NCI-H1092 (cell line): ENCODE measurements around the gene STX11.
"Not testable (repeated sequence)": the region's sequence is repeated elsewhere in the genome, so short reads cannot be mapped to it uniquely, and the experiment has no call there.

ENCODE experiments used
- DNase-seq: peaks from one replicate; lab custom pipeline; 2025; lab: John Stamatoyannopoulos, UW

STX11 gene

GRCh38 chr6:144177726-144178125 is 27.4 kb downstream of the STX11 start:
- DNase-seq = no peak

- no peak for DNase-seq
Observed at GRCh38 chr6:144178323-144178722, 28.0 kb downstream of the STX11 start.

- no peak for DNase-seq
Observed at GRCh38 chr6:144179237-144179636, 28.9 kb downstream of the STX11 start.

- DNase-seq = no peak
Observed at GRCh38 chr6:144179828-144180227, 29.5 kb downstream of the STX11 start.

- not testable (repeated sequence) for DNase-seq
Observed at GRCh38 chr6:144180354-144180753, 30.0 kb downstream of the STX11 start.

GRCh38 chr6:144181639-144182038 is 31.3 kb downstream of the STX11 start:
- no peak for DNase-seq

- DNase-seq = not testable (repeated sequence)
Observed at GRCh38 chr6:144184186-144184585, 33.9 kb downstream of the STX11 start.

- DNase-seq = no peak
Observed at GRCh38 chr6:144185133-144185836, 35.0 kb downstream of the STX11 start.

- DNase-seq = no peak
Observed at GRCh38 chr6:144186817-144187625, 36.7 kb downstream of the STX11 start.

GRCh38 chr6:144189351-144189750 is 39.0 kb downstream of the STX11 start:
- DNase-seq = no peak

GRCh38 chr6:144190080-144190479 is 39.8 kb downstream of the STX11 start:
- DNase-seq = no peak

GRCh38 chr6:144190593-144190992 is 40.3 kb downstream of the STX11 start:
- DNase-seq = no peak

GRCh38 chr6:144193181-144193580 is 42.9 kb downstream of the STX11 start:
- no peak for DNase-seq

- no peak for DNase-seq
Observed at GRCh38 chr6:144194293-144194810, 44.0 kb downstream of the STX11 start.

- no peak for DNase-seq
Observed at GRCh38 chr6:144195671-144196270, 45.5 kb downstream of the STX11 start.

GRCh38 chr6:144197919-144198318 is 47.6 kb downstream of the STX11 start:
- DNase-seq = no peak

GRCh38 chr6:144202879-144203468 is 52.7 kb downstream of the STX11 start:
- no peak for DNase-seq

GRCh38 chr6:144211160-144211559 is 60.8 kb downstream of the STX11 start:
- DNase-seq = no peak

- DNase-seq = no peak
Observed at GRCh38 chr6:144213315-144213714, 63.0 kb downstream of the STX11 start.

- DNase-seq = no peak
Observed at GRCh38 chr6:144214029-144214428, 63.7 kb downstream of the STX11 start.

GRCh38 chr6:144214622-144215401 is 64.5 kb downstream of the STX11 start:
- no peak for DNase-seq
